Activated T-helper 1 cell treated with anti-CD3 and anti-CD28 coated beads, Interleukin-2, amount 50 U/mL, for 16 hours (primary cell): Measurements from ENCODE around the gene MARK4.

Experiments used
- DNase-seq, 2 donors: peaks; one replicate each; pipeline ENCODE4 v3.0.0-alpha.2; 2020; ENCODE audit warnings: low read depth in 1 of 2, low spot score in 1 of 2

MARK4 gene

GRCh38 chr19:45271098-45271734 lies 20.1 kb downstream of the MARK4 start:
- no peak for DNase-seq

GRCh38 chr19:45271735-45272108 lies 20.7 kb downstream of the MARK4 start:
- no peak for DNase-seq

- DNase-seq = no peak
Measured at GRCh38 chr19:45273521-45273855, 22.4 kb downstream of the MARK4 start.

GRCh38 chr19:45275370-45275971 lies 24.4 kb downstream of the MARK4 start:
- DNase-seq = no peak

- DNase-seq = no peak
Measured at GRCh38 chr19:45276284-45276687, 25.2 kb downstream of the MARK4 start.

- DNase-seq = no peak
Measured at GRCh38 chr19:45278087-45278486, 27.0 kb downstream of the MARK4 start.

- DNase-seq = no peak
Measured at GRCh38 chr19:45279587-45280192, 28.6 kb downstream of the MARK4 start.

- DNase-seq = no peak
Measured at GRCh38 chr19:45280471-45280961, 29.4 kb downstream of the MARK4 start.

- no peak for DNase-seq
Measured at GRCh38 chr19:45283443-45284033, 32.5 kb downstream of the MARK4 start.

- DNase-seq = no peak
Measured at GRCh38 chr19:45290381-45290931, 39.4 kb downstream of the MARK4 start.

- no peak for DNase-seq
Measured at GRCh38 chr19:45291834-45292233, 40.8 kb downstream of the MARK4 start.

GRCh38 chr19:45293682-45294081 lies 42.6 kb downstream of the MARK4 start:
- no peak for DNase-seq

- no peak for DNase-seq
Measured at GRCh38 chr19:45294291-45295029, 43.4 kb downstream of the MARK4 start.

GRCh38 chr19:45295873-45296272 lies 44.8 kb downstream of the MARK4 start:
- no peak for DNase-seq

- no peak for DNase-seq
Measured at GRCh38 chr19:45296355-45296754, 45.3 kb downstream of the MARK4 start.

GRCh38 chr19:45297674-45298073 lies 46.6 kb downstream of the MARK4 start:
- no peak for DNase-seq

GRCh38 chr19:45298264-45298663 lies 47.2 kb downstream of the MARK4 start:
- no peak for DNase-seq

- DNase-seq = no peak
Measured at GRCh38 chr19:45299719-45300118, 48.6 kb downstream of the MARK4 start.

- no peak for DNase-seq
Measured at GRCh38 chr19:45302416-45302815, 51.3 kb downstream of the MARK4 start.

GRCh38 chr19:45303269-45304060 lies 52.4 kb downstream of the MARK4 start:
- DNase-seq = no peak
